Fibroblast of upper back skin (primary cell): ENCODE data around the gene DYNLT2B.
"Not testable (repeated sequence)": the region's sequence is repeated elsewhere in the genome, so short reads cannot be mapped to it uniquely, and the experiment has no call there.

Experiments used
- DNase-seq: peaks from one replicate; pipeline ENCODE4 v3.0.0-alpha.2; 2013

The DYNLT2B gene

DNA sequence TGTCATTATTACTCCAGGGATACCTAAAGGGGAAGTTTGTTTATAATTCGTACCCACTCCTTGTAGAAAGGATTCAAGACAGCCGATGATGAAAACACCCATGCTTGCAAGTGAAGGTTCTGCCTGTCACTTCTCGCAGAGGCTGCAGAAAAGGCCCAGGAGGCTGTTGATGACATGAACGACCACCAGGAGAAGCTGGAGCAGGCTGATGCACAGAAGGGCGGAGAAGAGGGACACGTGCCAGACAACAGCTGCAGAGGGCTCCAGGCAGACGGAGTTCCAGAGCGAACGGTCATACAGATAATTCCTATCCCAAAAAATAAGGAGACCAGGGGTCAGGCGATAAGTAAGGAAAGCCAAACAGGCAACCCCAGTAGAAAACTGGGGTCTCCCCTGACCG is 5.7 kb upstream of the DYNLT2B start:
- peak; percentile 36 for DNase-seq

DNA sequence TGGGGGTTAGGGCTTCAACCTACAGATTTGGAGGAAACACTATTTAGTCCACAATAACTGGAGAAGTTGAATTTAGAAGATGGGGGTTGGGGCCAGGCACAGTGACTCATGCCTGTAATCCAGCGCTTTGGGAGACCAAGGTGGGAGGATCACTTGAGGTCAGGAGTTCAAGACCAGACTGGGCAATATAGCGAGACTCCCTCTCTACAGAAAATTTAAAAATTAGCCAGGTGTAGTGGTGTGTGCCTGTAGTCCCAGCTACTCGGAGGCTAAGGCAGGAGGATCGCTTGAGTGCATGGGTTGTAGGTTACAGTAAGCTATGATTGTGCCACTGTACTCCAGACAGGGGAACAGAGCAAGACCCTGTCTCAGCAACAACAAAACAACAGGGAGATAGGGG is 5.0 kb upstream of the DYNLT2B start:
- DNase-seq, result no peak

DNA sequence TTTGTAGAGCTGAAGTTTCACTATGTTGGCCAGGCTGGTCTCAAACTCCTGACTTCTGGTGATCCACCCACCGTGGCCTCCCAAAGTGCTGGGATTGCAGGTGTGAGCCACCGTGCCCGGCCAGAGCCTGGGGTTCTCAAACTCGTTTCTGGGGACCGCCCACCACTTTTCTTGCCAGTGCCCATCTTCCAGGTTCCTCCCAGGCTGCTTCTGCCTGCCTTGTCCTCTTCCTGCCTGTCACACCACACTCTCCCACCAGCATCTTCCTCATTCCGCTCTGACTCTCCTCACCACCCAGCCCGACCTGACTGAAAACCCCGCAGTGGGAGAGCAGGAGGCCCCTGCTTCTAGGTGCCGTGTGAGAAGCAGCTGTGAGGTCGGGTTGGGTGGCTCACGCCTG is 3.1 kb upstream of the DYNLT2B start:
- no peak for DNase-seq

DNA sequence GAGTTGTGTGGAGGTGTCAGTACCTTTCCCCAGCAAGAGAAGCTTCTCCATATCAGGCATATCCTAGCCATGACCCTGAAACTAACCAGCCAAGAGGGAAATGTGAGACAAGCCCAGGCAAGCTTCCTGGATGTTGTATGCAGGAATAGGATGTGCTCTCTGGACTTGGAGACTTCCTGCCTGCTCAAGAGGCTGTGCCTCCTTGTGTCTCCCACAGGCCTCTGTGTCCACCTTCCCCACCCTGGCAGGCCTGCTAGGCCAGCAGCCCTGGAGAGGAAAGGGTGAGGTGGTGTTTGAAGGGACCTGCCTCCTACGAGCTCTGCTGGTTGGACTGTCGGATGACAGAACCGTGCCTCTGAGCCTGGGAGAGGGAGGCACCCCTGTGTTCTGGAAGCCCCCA is 2.1 kb upstream of the DYNLT2B start:
- DNase-seq, result no peak

DNA sequence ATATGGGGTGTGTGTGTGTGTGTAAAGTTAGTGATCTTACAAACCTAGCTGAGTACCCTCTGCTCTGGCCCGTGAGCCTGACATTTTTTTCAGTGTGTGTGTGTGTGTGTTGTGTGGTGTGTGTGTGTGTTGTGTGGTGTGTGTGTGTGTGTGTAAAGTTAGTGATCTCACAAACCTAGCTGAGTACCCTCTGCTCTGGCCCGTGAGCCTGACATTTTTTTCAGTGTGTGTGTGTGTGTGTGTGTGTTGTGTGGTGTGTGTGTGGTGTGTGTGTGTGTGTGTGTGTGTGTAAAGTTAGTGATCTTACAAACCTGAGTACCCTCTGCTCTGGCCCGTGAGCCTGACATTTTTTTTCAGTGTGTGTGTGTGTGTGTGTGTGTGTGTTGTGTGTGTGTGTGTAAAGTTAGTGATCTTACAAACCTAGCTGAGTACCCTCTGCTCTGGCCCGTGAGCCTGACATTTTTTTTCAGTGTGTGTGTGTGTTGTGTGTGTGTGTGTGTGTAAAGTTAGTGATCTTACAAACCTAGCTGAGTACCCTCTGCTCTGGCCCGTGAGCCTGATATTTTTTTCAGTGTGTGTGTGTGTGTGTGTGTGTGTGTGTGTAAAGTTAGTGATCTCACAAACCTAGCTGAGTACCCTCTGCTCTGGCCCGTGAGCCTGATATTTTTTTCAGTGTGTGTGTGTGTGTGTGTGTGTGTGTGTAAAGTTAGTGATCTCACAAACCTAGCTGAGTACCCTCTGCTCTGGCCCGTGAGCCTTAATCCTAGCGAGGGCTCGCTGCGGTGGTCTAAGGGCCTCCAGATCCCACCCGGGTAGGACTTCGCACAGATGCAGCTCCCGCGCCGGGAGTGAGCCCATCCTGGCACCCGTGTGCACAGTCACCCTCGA is 997 bp downstream of the DYNLT2B start:
- DNase-seq, result not testable (repeated sequence)

DNA sequence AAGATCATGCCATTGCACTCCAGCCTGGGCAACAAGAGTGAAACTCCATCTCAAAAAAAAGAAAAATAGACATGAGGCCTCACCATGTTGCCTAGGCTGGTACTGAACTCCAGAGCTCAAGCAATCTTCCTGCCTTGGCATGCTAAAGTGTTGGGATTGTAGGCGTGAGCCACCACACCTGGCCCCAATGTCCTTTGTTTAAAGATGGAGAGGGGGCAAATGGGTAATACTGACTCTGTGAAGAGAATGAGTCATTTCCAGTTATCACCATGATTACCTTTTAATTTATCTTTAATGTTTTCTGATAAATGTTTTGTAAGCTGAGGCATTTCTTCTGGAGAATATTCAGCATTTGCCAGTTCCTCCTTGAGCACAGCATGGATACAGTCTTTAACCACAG is 2.2 kb downstream of the DYNLT2B start:
- DNase-seq, result no peak

DNA sequence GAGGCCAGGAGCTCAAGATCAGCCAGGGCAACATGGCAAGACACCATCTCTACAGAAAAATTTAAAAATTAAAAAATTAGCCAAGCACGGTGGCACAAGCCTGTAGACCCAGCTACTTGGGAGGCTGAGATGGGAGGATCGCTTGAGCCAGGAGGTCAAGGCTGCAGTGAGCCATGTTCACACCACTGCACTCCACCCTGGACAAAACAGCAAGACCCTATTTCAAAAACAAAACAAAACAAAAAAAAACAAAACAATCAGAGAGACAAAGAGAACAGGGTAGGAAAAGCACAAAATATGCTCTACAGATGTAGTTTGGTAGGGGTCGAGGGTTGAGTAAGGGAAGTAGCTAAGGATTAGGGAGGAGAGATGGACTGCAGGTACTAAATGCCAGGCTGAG is 3.4 kb downstream of the DYNLT2B start:
- no peak for DNase-seq

DNA sequence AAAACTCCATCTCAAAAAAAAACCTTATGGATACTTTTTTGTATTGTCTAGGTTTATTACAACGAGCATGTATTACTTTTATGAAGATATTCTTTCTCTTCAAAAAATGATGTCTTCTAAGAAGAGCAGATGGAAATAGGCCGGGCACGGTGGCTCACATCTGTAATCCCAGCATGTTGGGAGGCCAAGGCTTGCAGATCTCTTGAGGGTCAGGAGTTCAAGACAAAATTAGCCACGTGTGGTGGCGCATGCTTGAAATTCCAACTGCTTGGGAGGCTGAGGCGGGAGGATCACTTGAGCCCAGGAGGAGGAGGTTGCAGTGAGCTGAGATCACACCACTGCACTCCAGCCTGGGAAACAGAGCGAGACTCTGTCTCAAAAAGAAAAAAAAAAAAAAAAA is 4.0 kb downstream of the DYNLT2B start:
- not testable (repeated sequence) for DNase-seq

DNA sequence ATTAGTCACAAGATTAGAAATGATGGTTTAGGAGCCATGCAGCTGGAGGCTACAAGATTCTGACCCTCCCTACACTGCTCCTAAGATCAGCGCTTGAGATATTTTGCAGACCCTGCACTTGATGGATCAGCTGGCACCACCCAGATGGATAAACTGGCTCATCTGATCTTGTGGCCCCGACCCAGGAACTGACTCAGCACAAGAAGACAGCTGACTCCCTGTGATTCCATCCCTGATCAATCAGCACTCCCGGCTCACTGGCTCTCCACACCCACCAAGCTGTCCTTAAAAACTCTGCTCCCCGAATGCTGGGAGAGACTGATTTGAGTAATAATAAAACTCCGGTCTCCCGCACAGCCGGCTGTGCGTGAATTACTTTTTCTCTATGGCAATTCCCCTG is 15.1 kb downstream of the DYNLT2B start:
- not testable (repeated sequence) for DNase-seq

DNA sequence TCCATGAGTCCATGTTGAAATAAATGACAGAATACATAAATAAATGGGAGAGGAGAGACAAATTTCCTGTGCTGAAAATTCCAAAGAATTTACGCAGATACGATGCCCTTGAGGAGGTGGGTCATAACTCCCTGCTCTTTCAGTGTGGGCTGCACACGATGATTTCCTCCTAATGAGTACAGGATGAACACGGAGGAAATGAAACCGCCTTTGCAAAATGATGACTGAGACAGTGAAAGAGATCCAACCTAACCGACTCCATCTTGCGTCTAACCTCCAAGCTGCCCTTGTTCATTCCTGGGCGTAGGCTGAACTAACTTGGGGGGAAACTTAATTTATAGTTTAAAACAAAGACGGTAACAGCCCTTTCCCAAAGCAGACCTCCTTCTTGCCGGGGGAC is 15.5 kb downstream of the DYNLT2B start:
- not testable (repeated sequence) for DNase-seq

DNA sequence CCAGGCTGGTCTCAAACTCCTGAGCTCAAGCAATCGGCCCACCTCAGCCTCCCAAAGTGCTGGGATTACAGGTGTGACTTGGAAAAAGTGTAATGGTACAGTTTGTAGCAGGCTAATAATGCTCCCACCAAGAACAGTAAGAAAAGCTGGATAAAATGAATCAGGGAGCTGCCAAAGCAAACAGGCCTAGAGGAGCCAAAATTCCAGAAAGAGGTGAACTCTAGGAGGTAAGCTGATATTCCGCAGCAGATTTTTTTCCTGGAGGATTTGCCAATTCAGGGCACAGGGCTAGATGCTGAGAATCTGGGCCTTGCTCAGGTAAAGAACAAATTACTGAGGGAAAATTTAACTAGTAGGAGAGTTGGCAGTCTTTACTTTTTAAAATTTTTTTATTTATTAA is 19.5 kb downstream of the DYNLT2B start:
- DNase-seq, result no peak

DNA sequence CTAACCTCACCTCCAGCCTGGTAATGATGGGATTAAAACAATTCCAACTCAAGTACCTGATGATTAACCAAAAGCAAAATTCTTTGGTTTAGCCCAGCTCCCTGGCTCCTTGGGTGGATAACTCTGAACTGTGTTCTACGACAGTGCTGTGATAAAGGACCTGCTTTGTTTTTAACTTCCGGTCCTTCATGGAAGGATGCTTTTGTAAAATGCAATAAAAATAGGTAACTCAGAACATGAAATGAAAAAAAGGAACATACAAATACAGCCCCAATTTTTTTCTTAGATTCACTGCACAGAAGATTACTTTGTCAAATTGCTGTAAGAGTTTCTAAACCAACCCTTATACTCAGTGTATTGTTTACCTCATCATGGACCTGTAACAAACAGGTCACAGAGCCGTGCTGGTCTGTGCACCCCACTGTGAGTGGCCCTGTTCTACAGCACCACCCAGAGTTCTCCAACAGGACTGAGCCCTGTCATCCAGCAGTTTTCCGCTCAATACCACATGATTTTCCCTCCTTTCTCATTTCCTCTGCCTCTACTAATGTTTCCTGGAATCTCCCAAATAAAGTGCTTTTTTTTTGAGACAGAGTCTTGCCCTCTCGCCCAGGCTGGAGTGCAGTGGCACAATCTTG is 25.6 kb downstream of the DYNLT2B start:
- no peak for DNase-seq

DNA sequence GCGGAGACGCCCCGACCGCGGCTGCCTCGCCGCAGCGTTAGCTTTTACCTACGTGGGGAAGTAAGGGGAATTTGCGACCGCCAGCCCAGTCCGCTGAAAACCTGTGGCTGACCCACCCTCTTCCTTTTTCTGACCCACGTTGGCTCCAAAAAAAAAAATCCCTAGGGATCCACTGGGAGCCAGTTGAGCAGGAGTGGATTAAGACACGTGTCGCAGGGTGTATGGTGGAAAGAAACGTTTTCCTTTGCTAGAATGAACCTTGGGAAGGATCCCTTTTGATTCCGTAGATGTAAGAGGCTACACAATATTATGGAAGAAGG is 29.9 kb downstream of the DYNLT2B start:
- peak; percentile 54 for DNase-seq

DNA sequence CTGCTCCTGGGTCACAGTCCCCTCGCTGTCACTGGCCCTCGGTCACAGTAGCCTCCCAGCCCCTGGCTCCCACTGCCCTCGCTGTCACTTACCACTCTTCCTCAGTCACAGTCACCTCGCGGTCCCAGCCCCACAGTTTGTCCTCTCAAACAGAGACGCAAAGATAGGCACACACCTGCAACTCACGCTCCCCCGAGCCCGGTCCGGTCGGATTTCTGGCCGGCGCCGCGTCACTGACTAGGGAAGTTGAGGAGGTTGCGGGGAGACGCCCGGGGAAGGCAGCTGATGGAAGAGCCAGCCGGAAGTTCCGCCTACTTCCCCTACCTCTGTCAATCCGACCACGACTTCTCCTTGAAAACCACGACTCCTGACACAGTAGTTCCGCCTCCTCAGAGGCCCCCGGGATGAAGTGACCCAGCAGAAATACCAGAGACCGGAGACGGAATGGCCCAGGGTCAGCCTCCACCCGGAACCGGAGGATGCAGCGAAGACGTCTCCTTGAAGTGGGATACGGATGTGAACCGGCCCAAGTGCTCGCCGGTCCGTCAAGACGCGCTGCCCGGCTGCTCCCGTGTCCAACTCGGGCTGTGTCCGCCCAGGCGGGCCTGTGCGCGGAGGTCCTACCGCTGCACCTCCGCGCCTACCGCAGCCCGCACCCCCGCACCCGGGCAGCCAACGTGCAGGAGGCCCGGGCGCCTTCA is 30.4 kb downstream of the DYNLT2B start, which contains the start of gene PCYT1A:
TSS of gene PCYT1A (minus strand) at position 287 of the 701 bp plus-strand sequence. CDS start 17,195 bp downstream, outside the sequence.
- peak; percentile 95 for DNase-seq

DNA sequence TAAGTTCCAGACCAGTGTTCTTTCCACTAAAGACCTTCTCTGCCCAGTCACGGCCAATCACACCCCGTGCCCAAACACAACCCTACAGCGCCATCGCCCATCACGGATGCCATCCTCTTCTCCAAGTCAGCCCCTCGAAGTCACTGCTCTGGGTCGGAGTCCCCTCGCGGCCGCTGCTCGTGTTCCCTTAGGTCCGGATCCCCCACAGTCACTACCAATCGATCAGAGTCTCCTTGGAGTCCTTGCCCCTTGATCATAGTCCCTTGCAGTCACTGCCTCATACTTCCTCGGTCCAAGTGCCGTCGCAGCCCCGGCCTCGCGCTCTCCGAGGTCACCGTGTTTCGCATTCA is 31.0 kb downstream of the DYNLT2B start:
- DNase-seq, result no peak

DNA sequence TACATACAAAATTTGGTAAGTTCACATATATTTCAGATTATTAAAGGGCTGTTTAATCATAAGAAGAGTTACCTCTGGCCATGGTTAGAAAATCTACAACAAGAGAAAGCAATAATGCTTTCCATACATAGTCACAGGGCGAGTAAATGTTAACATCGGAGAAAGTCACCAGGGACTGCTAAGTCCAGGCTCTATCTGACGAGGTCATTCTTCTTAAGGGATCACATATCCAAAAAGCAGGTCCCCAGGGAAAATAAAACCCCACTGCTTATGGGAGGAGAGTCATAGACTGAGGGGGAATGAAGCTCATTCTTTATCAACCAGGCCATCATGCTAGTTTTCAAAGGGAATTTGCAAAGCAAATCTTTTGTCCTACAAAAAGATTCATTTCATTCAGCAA is 33.6 kb downstream of the DYNLT2B start:
- peak; percentile 25 for DNase-seq

DNA sequence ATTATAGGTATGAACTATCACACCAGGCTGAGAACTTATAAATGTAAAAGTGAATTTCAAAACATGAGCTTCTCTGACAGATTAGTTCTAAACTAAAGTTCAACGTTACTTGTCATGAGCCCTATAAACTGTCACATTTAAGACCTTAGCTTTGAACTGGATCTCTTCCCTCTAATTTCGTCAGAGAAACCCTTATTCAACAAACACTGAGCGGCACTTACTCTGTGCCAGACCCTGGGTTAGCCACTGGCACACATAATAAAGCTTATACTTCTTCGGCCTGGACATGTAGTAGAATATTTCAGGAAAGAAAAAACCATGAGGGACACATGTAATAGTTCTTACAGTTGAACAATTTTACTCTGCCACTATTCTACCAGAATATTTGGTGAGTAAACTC is 36.1 kb downstream of the DYNLT2B start:
- DNase-seq, result no peak

DNA sequence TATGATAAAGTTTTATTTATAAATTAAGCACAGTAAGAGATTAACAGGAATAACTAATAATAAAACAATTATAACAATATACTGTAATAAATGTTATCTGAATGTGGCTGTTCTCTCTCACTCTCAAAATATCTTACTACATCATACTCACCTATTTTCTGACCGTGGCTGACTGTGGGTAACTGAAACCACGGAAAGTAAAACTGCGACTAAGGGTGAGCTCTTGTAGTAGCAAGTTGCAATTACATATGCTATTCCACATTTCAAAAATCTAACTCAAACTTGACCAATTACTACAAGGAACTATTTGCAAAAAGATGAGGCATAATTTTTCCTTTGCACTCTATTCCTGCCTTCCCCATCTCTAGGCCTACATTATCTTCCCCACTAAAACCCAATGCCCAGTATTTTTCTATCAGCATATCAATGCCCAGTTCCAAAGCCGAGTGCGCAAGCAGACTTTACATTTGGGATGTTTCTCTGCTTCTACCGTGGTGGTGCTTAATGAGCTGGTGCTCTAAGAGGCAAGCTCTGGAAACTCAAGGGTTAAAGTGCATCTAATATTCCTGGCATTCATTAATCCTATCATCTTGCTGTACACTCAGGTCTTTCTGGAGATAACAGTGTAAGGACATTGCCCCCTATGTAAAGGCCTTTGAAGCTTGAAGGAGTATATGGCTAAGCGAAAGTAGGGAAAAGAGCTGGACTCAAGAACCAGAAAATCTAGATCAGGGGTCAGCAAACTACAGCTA is 37.2 kb downstream of the DYNLT2B start:
- DNase-seq, result no peak

DNA sequence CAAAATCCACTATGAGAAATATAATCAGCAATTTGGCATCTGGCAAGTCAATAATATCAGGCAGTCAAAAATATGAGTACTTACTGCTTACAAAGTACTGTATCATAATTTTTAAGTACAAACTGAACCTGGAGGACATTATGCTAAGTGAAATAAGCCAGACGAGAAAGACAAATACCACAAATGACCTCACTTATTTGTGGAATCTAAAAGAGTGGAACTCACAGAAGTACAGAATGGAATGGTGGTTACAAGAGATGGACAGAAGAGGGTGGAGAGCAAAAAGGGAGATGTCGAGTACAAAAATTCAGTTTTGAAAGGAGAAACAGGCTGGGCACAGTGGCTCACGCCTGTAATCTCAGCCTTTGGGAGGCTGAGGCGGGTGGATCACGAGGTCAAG is 42.9 kb downstream of the DYNLT2B start:
- DNase-seq, result no peak

DNA sequence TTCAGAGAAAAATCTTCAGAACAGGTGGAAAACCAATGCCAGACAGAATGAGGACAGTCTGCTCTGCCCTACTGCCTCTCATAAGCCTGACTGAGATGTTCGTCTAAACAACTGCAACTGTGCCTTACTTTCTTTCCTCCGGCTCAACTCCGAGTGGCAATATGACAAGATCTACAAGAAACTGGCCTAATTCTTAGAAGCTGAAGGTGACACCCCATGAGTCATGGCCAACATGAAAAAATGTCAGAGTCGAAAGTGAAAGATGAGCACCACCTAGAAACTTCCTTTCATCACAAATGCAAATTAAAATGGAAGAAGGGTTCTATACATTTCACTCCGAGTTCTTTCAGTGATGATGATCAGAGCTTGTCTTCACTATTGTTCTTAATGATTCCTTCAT is 43.5 kb downstream of the DYNLT2B start:
- no peak for DNase-seq

DNA sequence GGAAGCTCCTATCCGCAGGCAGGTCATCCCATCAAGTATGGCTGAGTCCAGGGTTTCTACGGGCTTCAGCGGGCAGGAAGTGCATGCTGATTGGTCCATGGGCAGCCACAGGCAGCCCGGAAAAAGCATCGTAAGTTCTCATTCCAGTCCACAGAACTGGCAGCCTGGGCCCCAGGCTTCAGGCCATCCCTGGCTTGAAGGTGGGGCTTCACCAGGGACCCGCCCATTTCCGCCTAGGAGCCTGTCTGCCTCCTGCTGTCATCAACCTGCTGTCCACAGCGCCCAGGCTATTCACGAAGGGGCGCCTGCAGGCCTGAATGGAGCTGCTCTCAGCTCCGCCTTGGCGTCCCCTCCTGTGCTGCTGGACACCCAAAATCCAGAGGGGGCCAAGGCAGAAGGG is 44.4 kb downstream of the DYNLT2B start:
- DNase-seq, result no peak

DNA sequence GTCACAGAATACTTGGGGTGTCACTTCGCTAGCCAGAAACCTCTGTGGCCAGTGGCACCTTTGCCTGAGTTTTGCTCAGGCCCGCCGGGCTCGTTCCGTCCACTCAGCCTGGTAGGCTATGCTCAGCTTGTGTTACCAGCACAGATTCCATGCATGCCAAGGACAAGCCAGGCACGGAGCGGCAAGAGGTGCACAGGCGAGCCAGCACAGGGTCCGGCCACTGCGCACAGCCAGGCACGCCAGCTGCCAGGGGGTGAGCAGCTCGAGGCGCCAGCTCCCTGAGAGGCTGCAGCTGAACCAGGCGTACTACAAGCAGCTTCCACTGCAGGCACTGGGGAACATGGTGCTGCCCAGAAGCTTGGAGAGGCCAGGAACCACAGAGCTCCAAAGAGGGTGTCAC is 45.2 kb downstream of the DYNLT2B start:
- DNase-seq, result no peak

DNA sequence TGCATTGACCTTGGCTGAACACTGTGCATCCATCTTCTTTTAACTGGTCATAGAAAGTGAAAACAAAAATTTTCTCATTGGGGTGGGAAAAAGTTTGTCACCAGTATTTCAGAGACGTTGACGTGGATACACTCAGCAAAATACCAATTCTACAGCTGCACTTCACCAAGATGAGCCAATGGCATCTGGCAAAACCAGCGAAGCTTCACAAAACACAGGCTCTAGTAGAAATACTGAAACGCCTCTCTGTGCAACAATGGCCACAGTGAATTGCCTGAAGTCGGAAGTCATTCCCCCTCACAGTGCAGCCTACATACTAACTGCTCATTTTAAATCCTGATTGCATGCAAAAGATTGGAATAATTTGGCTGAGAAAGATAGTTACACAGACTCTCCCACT is 47.5 kb downstream of the DYNLT2B start:
- no peak for DNase-seq
